ENCODE data around the gene ARID4B.

- no peak for TF ChIP-seq CTCF (IDR thresholded peaks at IDR 0.05; ENCODE audit: insufficient read depth, low read length, poor library complexity, severe bottlenecking)
- no peak for TF ChIP-seq EZH2phosphoT487 (conservative IDR thresholded peaks at IDR 0.05; ENCODE audit: low read length)
Observed at GRCh38 chr1:235264327-235264726, 63.7 kb downstream of the ARID4B start.
